GM12873 (cell line): Measurements from ENCODE around the gene ELFN1.

Source experiments
- TF ChIP-seq, protein P1 (sequence below): IDR thresholded peaks from 2 replicates; pipeline ENCODE4 v1.5.1; 2012; ENCODE audit warnings: low read depth, mild to moderate bottlenecking, moderate library complexity, low read length, control low read depth; ENCODE audit not compliant: insufficient read depth; ENCODE audit errors: missing control alignments

The ELFN1 gene

DNA sequence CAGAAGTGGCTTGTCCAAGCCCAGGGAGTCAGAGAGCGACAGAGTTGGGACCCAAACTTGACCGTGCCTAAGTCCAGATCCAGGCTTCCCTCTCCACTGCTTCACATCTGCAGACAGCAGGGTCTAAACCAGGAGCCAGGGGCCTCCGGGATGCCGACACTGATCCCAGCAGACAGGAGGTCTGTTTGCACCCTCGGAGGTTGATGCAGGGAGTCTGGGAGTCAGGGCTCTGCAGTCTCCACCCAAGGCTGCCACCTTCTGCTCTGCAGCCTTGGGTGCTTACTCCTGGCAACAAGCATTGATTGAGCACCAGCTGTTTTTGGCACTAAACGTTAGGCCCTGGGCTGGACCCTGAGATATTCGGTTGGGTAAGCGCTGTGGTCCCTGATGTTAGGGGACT, 21.0 kb downstream of the ELFN1 start:
- TF ChIP-seq, protein P1, sequence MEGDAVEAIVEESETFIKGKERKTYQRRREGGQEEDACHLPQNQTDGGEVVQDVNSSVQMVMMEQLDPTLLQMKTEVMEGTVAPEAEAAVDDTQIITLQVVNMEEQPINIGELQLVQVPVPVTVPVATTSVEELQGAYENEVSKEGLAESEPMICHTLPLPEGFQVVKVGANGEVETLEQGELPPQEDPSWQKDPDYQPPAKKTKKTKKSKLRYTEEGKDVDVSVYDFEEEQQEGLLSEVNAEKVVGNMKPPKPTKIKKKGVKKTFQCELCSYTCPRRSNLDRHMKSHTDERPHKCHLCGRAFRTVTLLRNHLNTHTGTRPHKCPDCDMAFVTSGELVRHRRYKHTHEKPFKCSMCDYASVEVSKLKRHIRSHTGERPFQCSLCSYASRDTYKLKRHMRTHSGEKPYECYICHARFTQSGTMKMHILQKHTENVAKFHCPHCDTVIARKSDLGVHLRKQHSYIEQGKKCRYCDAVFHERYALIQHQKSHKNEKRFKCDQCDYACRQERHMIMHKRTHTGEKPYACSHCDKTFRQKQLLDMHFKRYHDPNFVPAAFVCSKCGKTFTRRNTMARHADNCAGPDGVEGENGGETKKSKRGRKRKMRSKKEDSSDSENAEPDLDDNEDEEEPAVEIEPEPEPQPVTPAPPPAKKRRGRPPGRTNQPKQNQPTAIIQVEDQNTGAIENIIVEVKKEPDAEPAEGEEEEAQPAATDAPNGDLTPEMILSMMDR: no peak

DNA sequence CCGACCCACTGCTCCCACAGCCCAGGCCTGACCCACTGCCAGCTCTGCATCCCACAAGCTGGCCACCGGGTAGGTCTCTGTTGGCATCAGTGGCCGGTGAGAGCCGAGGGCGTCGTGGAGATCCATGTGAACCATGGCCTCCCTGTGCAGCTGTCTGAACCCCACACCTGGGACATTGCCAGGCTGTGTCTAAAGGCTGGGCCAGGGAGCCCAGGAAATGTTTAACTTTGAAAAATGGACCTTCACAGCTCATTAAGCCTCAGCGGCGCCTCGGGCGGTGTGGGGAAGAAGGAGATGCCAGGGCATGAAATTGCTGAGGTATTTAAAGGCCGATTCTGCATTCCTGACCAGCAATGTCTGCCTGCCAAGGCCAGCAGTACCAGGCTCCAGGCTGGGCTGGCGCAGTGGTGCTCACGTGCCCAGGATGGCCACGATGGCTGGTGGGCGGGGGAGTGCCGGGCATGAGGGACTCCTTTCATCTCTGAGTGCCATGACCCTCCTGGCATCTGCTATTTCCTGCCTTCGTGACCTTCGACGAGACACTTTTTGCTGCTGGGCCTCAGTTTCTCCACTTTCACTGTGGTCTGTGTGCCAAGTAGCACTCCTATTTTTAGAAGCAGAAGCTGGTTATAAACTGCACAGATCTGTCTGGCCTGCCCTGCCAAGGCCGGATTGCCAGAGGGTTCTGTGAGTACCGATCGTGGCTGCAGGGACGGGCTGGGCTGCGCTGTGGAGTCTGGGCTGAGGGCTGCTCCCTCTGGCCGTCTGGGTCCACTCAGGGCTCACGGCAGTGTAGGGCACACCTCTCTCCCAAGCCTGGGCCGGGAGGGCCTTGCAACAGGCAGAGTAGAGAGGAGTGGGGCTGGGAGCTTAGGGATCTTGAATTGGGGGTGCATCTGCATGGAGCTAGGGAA, 21.8 kb downstream of the ELFN1 start:
- TF ChIP-seq, protein P1: no peak

DNA sequence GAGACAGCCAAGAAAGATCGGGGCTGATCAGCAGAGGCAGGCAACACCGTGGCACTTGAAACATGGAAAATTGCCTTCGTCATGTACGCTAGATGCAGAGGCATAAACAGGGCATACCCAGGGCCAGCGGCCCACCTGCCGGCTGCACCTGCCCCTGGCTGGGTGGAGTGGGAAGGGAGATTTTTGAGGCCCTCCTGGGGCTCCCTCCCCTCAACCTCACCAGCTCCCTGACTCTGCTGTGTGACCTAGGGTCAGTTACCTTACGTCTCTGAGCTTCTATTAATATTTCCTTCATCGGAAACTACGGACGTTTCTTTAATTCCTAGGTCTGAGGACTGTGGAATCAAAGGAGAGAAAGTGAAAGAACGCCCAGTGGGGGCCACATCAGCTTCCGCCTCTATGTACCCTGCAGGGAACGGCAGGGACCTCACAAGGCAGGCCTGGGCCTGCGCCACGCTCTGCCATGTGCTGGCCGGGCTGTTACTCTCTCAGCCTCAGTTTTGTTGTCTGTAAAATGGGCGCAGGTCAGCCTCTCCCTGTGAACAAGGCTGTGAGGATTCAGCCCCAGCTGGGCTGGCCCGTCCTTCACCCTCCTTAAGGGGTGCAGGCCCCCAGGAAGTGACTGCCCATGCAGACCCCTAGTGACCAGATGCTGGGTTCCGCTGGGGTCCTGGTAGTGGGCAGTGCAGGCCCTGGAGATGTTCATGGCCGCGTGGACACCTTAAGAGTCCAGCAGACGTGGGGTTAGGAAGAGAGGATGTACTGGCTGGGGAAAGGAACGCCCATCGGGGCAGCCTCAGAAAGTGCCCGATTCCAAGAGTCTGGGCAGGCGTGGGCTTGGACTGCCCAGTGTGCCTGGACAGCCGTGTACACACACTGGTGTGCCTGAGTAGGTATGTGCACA, 22.7 kb downstream of the ELFN1 start:
- TF ChIP-seq, protein P1: no peak

DNA sequence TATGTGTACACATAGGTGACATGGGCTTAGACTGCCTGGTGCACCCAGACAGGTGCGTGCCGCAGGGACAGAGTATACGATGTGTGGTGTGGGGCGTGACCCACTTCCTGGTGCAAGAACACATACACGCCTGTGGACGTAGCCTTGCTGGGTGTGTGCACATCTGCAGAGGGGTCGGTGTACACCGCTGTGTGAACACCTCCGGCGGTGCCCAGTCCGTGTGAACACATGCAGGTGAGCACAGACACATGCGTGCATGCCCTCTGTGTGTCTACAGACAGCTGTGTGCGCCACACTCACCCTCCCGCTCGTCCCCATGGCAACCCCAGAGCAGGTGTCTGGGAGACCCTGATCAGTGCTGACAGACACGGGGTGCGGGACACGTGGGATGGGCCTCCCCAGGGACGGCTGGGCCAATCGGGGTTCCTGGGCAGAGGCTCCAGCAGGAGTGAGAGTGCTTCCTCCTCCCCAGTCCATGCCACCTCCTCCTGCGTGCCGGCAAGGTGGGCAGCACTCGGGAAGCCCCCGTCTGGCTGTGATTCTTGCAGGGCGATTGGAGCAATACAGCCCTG, 23.4 kb downstream of the ELFN1 start:
- TF ChIP-seq, protein P1: no peak

DNA sequence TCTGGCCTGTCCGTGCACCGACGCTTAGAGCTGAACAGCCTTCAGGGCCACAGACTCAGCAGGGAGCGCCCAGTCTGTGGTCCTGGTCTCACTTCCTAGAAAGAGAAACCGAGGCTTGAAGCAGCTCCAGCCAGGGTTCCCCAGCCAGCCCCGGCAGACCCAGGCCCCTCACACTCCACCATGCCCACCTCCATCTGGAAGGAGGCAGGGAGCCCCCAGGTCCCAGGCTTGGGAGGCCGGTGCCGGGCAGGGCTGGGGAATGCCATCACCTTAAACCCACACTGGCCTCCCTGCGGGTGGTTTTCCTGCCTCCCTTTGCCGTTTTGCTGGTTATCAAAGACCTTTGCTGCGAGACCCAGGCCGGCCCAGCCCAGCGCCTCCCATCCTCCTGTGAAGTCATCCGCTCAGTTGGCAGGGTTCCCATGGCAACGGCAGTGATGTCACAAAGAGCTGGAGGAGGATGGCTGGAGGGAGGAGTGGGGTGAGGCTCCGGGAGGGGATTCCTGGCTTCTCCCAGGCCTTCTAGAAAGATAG, 24.0 kb downstream of the ELFN1 start:
- TF ChIP-seq, protein P1: no peak

DNA sequence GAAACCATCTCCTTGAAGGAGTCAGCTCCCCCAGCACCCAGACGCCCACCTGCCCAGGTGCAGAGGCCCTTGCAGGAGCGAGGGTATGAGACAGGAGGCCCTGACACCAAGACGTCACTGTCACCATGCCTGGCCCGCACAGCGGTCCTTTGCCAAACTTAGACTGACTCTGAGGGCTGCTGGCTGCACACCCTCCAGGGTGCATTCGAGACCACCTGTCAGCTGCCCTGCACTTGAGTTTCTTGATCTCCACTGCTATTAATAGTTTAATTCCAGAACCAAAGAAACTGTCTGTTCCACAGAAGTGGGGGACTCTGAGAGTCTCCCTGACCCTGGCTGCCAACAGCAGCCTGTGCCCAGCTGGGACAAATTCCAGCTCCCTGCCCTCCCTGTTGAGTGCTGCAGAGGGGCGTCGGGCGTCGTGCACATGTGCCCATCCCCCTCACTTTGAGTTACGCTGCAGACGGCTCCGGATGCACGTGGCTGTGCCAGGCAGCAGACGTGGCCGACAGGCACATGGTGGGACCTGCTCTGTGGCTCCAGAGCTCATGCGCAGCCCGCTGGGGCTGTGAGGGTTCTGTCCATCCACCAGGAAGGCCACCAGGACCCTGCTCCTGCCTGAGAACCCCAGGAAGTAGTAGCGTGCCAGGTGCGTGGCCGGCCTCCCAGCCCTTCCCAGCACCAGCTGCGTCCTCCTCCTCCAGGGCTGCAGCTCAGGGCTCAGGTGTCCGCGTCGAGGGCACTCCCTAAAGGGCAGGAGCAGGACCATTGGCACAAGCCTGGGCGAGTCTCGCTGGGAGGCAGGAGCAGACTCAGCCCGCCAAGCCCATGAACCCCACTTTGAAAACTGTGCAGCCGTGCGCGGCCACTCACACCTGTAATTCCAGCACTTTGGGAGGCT, 24.8 kb downstream of the ELFN1 start:
- TF ChIP-seq, protein P1: no peak
